Activated CD4-positive, CD25-positive, alpha-beta regulatory T cell treated with anti-CD3 and anti-CD28 coated beads, Interleukin-2, amount 50 U/mL, for 24 hours (primary cell): ENCODE measurements around the gene TRIM49.
"Not testable (repeated sequence)": the region's sequence is repeated elsewhere in the genome, so short reads cannot be mapped to it uniquely, and the experiment has no call there.

ENCODE experiments used
- ATAC-seq, 2 donors: fragments of 150-1000 bp; cut with Tn5 transposase; one replicate each; pipeline ENCODE4 v1.10.0; 2021; ENCODE audit warnings: mild to moderate bottlenecking in 1 of 2, moderate library complexity in 1 of 2

TRIM49 gene, protein sequence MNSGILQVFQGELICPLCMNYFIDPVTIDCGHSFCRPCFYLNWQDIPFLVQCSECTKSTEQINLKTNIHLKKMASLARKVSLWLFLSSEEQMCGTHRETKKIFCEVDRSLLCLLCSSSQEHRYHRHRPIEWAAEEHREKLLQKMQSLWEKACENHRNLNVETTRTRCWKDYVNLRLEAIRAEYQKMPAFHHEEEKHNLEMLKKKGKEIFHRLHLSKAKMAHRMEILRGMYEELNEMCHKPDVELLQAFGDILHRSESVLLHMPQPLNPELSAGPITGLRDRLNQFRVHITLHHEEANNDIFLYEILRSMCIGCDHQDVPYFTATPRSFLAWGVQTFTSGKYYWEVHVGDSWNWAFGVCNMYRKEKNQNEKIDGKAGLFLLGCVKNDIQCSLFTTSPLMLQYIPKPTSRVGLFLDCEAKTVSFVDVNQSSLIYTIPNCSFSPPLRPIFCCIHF

DNA sequence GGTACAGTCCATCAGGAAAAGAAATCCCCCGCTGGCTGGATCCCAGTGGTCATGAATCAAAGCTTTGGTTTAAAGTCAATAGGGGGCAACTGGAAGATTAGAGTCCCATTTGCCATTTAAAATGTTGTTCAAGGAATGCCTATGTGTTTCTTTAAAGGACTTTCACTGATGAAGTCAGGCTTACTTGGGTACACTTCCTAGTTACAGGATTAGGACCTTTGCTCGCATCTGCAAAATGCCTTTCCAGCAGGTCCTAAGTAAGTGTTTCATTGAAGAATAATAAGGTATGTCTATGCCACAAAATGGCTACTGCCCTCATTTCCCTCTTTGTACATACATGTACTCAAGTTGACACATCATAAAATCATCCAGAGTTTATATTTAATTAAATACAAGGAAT, at the start of gene TRIM49:
TRIM49 (minus strand) TSS at position 101 of the 400 bp plus-strand sequence. CDS start 4,106 bp downstream, outside the sequence.
- not testable (repeated sequence) for ATAC-seq

DNA sequence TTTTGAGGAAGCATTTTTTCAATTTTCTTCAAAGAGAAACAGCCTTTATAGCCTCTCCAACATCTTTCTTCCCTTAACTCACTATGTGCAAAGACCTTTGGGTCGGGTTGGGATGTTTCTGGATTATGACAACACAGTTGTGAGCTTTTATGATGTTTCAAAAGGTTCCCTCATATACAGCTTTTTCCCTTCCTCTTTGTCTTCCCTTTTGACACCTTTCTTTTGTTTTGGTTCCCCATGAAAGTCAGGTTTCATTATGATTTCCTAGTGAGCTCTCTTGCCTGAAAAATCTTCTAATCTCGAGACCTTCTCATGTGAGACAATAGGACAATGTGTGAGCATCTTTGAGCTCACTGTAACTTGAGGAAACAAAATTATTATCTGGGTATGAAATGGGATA, 18.3 kb upstream of the TRIM49 start:
- not testable (repeated sequence) for ATAC-seq

DNA sequence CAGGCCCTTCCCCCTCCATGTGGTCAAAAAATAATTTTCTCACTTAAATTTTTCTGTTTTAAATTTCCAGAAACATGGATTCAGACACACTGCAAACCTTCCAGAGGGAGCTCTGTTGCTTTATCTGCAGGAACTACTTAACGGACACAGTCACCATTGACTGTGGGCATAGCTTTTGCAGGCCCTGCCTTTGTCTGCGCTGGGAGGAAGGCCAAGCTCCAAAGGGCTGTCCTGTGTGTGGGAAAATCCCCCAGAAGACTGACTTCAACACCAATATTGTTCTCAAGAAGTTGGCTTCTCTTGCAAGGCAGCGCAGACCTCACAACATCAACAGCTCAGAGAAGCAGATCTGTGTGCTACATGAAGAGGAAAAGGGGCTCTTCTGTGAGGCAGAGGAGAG, 11.6 kb upstream of the TRIM49 start:
- not testable (repeated sequence) for ATAC-seq

DNA sequence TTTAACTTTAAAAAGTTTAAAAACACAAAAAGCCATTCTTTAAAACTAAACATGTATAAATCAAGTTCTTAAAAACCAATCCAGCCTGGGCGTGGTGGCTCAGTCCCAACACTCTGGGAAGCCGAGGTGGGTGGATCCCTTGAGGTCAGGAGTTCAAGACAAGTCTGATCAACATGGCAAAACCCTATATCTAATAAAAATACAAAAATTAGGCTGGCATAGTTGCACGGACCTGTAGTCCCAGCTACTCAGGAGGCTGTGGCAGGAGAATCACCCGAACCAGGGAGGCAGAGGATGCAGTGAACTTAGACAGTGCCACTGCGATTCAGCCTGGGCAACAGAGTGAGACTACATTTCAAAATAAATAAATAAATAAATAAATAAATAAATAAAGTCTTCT, 5.2 kb upstream of the TRIM49 start:
- not testable (repeated sequence) for ATAC-seq

DNA sequence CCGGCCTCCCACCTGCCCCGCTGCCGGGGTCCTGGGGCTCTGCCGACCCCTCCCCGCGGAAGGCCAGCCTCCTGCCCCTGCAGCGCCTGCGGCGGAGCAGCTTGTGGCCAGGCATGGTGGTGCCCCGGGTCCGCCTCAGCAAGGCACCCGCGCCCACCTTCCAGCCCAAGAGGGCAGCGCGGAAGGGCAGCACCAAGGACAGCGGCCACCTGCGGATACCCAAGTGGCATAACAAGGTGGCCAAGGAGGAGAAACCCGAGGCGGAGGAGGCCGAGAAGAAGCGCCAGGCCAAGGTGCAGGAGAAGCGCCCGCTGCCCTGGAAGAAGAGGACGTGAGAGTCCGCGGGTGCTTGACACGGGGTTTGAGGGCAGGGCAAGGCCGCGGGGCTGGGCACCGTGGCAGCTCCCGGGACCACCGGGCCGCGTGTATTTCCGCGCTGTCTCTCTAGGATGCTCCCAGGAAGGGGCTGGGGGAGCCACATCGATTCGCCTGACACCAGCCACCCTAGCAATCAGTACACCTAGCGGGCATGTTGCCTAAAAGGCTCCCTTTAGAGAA, 20.8 kb downstream of the TRIM49 start:
- not testable (repeated sequence) for ATAC-seq

DNA sequence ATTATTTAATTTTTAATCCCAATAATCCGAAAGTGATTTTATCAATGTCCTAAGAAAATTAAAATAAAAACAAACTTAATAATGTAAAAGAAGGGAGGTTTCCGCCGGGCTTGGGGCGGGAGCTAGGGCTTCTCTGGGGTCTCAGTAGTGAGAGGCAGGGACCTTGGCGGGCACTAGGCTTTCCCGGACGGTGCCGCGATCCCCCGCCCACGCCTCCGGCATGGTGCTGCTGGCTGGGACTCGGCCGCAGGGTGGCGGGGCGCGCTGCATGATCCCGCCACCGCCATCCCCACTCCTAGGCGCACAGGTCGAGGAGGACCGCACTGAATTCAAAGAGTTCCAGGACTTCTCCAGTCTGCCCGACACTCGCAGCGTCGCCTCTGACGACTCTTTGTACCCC, 22.6 kb downstream of the TRIM49 start:
- not testable (repeated sequence) for ATAC-seq

DNA sequence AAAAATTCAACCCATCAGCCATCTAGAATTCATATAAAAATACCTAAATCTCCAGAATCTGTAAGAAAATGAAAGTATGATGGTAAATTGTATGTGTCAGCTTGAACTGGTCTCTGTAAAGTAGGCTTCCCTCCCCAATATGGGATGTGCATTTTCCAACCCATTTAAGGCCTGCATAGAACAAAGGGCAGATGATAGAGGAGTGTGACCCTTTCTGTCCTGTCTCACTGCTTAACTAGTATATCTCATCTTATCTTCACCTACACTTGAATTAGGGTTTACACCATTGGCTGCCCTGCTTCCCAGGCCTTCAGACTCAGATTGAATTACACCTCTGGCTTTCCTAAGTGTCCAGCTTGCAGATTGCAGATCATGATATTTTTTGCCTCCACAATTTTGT, 57.6 kb downstream of the TRIM49 start:
- not testable (repeated sequence) for ATAC-seq
